GM19372 (cell line): ENCODE measurements around the gene GTF3C2.
"Not testable (repeated sequence)": the region's sequence is repeated elsewhere in the genome, so short reads cannot be mapped to it uniquely, and the experiment has no call there.

ENCODE experiments used
- ATAC-seq: cut with Tn5 transposase; IDR thresholded peaks from one replicate; pipeline ENCODE4 v1.9.1; 2021; ENCODE audit warnings: mild to moderate bottlenecking, low read depth, moderate library complexity; ENCODE audit not compliant: unreplicated experiment

GTF3C2 gene

DNA sequence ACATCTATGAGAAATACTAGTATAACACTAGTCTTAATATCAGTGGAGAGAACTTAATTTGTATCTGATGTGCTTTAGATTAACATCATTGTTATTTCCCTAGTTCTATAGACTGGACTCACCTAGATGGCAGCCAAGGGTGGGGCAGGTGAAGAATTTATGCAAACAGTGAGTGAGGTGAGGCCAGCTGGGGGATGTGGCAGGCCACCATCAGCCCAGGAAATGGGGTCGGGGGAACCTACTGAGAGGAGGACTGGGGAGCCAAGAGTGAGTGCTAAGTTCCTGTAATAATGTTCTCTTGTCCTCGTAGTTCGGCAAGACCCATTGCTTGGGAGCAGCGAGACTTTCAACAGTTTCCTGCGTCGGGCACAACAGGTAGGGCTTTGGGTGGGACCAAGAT is 16.4 kb upstream of the GTF3C2 start:
- no peak for ATAC-seq

DNA sequence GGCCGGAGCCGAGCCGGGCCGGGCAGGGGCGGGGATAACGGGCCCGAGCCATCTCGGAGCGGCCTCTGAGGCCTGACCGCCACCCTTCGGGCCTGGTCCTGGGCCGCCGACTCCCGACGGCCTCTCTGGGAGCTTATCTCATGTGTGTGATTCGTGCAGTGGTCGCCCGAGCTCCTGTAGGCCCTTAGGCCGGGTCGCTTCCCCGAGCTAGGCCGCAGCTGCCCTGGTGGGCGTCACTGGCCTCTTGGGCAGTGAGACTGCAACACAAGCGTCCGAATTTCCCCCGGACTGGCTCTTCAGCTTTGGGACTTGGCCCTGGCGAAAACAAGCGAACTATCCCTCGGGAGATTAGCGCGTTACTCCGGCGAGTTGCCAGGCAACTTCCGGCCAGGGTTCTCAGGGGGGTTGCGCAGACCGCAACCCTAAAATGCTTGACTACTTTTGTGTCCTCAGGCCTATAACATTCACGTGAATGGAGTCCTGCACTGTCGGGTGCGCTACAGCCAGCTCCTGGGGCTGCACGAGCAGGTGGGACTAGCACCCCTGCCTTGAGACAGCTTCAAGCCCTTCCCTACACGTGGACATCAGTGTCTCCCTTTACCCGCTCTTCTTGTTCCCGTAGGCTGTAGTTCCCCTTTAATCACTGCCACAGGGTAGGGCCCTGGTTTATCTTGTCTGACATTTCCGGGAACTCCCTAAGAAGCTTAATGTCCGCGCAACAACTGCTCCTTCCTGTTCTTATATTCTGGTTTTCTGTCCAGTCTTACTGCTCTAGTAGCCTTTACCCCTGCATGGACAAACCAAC is 14.5 kb upstream of the GTF3C2 start:
- peak; percentile 25 for ATAC-seq

DNA sequence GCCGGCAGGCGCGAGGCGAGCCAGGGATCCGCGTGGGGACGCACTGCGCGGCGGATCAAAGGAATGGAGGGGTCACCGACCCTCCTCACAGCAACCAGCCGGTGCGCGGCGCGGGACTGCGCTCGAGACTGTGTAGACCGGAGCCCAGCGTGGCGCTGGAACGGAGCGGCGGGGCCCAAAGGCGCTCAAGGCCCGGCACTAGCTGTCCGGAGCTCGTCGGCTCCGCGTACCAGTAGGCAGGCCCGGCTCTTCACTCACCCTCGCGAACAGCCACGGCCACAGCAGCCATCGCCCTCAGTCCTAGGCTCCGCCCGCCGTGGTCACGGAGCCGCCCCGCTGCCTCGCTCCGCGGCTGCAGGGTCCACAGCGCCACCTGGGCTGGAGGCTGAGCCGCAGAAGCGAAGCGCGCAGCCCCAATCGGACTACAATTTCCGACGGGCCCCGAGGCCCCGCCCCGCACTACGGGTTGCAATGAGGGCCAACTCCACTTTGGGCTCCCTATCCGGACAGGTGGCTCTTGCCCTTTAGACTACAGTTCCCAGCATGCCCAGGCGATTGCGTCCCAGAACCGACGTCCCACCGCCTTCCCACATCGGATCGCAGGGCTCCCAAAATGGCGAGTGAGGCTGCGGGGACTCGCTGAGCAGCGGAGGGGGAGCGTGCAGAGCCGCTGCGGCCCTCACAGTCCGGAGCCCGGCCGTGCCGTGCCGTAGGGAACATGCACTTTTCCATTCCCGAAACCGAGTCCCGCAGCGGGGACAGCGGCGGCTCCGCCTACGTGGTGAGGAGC is 13.7 kb upstream of the GTF3C2 start, which contains the start of the genes EIF2B4 and SNX17:
Gene EIF2B4, minus strand, starts transcription at position 313 of the 790 bp plus-strand sequence. Its CDS starts 24 bp downstream, at position 289.
Gene SNX17, plus strand, starts transcription at position 591 of the 790 bp plus-strand sequence. Its CDS starts 128 bp downstream, at position 719.
- peak; percentile 86 for ATAC-seq

DNA sequence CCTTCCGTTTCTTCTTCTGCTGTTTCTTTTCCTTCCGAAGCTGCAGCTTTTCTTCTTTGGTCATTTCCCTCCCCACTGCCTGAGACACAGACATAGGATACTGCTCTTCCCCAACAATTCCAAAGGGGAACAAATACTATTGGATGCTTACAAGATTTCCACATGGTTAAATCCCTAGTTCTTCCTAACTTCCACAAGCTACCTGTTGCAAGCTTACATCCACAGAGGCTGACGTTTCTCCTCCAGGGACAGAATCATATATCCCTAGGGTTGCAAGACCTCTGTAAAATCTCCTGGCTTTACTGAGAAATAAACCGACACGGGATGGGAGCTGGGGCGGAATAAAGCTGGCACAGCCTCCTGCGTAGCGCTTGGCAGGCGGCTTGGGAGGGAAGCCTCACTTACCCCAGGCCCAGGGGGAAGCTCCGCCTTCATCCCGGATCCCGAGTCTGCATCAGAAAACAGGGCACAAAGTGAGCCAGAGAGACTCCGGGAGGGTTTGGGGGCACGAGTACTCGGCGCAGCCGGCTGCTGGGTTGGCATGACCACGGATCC is 13.0 kb upstream of the GTF3C2 start:
- ATAC-seq: no peak

DNA sequence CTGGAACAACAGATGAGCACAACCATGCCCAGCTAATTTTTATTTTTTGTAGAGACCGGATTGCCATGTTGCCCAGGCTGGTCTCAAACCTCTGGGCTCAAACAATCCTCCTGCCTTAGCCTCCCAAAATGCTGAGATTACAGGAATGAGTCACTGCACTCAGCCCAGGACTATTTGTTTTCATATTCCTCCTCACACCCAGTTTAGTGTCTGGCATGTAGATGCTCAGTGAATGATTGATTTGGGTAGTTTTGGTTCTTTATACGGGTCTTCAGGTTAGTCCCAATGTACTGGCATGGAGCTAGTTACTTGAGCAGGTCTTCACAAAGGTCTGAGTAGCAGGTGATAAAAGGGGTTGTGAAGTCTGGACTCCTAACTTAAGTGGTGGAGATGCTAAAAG is 7.4 kb upstream of the GTF3C2 start:
- no peak for ATAC-seq

DNA sequence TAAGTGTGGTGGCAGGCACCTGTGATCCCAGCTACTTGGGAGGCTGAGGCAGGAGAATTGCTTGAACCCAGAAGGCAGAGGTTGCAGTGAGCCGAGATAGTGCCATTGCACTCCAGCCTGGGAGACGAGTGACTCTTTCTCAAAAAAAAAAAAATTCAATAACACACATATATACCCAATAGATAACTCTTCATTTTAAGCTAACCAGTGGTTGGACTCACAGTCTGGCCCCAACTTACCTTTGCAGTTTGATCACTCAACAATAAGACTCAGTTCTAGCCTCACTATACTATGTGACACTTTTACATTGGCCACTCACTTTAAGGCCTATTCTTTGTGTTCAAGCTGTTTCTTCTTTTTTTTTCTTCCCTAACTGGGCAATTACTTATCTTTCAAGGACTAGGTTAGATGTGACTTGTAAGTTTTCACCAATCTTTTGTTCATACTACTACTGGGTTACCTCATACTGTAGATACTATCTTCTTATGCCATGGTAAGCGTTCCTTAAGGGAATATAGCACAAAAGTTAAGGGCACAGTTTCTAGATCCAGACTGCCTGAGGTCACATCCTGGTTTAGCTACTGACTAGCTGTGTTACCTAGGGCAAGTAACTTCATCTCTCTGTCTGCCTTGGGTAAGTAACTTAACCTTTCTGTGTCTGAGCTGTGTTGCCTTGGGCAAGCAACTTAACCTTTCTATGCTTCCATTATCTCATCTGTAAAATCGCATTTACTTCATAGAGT is 6.3 kb upstream of the GTF3C2 start:
- ATAC-seq: no peak

DNA sequence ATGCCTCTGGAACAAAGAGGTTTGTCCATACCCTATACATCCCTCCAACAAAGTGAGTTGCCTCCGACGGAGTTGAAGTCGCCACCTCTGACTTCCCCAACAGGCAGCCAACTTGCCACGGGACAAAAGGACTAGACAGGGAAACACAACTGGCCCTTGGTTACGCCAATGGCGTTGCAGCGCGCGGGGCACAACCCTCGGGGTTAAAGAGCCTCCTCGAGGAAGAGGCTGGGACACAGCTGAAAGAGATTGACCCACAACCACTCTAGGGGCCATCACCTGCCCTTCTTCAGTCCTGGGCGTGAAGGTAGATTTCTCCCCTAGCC is 545 bp downstream of the GTF3C2 start:
- peak; percentile 38 for ATAC-seq

DNA sequence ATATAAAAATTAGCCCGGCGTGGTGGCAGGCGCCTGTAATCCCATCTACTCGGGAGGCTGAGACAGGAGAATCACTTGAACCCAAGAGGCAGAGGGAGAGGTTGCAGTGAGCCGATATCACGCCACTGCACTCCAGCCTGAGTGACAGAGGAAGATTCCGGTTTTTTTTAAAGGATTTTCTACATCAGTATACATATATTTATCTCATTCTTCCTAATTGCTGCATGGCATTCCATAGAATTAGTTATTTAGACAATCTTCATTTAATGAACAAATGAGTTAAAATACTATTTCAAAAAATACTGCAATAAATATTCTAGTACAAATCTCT is 2.0 kb downstream of the GTF3C2 start:
- no peak for ATAC-seq

DNA sequence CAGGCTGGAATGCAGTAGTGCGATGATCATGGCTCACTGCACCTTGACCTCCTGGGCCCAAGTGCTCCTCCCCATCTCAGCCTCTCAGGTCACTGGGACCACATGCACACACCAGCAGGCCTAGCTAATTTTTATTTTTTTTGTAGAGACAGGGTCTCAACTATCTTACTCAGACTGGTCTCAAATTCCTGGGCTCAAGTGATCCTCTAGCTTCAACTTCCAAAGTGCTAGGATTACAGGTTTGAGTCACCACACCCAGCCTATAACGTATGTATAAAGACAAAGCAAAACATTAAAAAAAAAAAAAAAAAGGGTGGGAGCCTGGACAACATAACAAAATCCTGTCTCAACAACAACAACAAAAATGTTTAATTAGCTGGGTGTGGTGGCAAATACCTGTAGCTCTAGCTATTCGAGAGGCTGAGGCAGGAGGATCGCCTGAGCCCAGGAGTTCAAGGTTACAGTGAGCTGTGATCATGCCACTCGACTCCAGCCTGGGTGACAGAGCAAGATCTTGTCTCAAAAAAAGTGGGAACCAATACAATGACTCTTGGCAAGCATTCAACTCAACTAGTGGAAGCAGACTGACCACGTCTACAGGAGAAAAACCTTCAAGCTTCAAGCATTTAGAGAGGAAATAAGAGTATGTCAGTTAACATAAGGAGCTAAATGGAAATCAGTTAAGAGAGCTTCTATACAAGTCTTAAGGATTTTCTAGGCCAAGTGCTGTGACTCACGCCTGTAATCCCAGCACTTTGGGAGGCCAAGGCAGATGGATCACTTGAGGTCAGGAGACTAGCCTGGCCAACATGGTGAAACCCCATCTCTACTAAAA is 2.6 kb downstream of the GTF3C2 start:
- ATAC-seq: no peak

DNA sequence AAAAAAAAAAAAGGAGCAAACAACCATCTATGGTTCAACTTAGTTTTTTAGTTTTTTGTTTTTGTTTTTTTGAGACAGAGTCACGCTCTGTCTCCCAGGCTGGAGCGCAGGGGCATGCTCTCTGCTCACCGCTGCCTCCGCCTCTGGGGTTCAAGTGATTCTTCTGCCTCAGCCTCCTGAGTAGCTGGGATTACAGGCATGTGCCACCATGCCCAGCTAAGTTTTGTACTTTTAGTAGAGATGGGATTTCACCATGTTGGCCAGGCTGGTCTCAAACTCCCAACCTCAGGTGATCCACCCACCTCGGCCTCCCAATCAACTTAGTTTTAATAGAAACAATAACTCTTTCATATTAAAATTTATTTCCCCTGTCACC is 3.2 kb downstream of the GTF3C2 start:
- not testable (repeated sequence) for ATAC-seq

DNA sequence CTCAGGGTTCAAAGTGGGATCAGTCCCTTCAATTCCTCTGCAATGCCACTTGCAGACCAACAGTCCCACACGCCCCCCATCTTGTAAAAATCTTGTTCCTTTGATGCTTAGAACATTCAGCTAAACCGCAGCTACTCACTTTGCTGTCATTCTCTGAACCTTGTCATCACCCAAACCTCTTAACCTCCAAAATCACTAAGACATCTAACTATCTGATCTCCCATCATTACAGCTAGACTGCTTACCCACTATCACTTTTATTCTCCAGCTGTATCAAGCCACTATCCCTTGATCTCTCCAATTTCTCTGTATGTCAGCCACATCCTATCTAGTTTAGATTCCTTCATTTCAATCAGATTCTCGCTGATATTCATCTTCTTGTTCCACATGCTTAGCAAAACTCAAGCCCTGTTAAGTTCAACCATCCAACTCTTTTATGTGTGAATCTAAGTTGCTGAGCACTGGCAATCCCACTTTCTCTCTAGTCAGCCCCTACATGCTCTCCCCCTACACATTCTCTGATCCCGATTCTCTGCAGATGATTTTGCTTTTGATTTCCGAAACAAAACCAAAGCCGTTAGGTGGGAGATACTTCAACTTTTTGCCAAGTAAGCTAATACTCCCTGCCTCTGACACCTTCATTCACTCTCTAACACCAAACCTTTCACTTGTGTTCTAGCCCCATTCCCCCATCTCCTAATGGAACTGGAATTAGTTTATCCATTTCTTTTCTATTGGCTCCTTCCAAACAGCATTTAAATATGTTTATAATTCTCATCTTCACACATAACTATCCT is 4.6 kb downstream of the GTF3C2 start:
- no peak for ATAC-seq

DNA sequence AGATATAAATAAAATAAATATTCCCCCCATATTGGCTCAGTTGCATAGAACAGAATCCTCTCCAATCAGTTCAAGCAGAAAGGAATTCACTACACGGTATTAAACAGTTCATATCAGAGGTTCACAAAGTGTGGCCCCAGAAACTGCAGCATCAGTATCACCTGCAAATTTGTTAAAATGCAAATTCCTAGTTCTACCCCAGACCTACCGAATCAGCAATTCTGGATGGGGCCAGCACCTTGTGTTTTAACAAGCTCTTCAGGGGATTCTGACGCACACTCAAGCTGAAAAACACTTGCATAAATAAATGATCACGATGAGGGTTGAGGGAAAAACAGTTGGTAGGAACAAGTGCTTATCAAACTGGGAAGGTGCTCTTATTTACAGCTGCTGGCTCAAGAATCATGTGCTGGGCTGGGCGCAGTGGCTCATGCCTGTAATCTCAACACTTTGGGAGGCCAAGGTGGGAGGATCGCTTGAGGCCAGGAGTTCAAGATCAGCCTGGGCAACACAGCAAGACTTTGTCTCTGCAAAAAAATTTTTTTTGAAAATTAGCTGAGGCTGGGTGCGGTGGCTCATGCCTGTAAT is 6.4 kb downstream of the GTF3C2 start:
- no peak for ATAC-seq

DNA sequence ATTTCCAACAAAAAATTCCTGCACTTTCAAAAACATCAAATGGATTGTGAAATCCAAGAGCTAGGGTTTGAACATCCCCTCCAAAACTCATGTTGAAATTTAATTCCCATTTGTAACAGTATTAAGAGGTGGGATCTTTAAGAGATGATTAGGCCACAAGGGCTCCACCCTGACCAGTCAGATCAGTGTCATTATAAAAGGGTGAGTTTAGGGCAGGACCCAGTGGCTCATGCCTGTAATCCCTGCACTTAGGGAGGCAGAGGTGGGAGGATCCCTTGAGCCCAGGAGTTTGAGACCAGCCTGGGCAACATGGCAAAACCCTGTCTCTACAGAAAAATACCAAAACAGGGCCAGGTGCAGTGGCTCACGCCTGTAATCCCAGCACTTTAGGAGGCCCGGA is 8.9 kb downstream of the GTF3C2 start:
- no peak for ATAC-seq

DNA sequence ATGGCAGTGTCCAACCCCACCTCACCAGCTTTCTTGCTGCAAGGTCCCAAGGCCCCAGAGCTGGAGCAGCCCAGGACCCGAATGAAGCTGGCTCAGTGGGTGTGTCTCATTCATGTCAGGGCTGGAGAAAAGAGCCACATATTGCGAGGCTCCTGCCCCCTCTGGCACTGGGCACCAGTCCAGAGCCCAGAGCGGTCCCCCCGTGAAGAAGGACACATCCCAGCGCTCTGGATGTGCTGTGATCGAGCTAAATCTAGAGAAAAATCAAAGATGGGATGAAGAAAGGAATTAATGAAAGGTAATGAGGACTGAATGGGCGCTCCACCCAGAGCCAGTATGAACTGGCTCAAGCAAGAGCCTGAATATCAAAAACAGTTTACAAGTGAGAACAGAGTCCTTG is 20.4 kb downstream of the GTF3C2 start:
- no peak for ATAC-seq

DNA sequence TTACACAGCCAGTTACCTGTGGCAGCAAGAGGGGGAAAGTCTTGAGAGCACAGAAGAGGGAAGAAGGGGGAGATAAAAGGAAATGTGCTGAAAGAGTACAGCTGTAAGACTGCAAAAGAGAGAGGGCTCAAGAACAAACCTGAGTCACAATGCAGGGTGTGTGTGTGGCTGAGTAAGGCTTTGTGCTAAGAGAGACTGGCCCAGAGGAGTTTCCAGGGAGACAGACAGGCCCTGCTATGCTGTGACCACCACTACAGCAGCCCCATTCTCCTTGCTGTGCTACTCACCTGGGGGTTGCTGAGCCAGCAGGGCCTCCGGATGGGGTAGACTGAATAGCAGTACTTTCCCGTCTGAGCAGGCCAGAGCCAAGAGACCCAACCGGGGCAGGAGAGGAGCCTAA is 21.3 kb downstream of the GTF3C2 start:
- ATAC-seq: no peak

DNA sequence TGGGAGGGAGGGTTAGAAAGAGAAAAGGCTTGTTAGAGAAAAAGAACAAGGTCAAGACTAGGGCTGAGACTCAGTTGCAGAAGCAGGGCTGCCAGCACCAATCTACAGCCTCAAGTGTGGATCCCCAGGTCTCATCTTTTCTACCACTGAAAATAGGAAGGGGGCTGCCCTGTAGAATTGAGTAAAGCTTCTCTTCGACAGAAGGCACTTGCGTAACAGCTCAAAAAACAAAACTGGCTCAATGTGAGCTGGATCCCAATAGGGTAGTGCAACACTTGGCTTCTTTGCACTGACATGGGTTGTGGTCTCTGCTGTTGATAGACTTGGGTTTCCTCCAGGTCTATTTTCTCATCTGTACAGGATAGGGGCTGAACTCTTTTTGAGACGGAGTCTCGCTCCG is 31.8 kb downstream of the GTF3C2 start:
- ATAC-seq: no peak

DNA sequence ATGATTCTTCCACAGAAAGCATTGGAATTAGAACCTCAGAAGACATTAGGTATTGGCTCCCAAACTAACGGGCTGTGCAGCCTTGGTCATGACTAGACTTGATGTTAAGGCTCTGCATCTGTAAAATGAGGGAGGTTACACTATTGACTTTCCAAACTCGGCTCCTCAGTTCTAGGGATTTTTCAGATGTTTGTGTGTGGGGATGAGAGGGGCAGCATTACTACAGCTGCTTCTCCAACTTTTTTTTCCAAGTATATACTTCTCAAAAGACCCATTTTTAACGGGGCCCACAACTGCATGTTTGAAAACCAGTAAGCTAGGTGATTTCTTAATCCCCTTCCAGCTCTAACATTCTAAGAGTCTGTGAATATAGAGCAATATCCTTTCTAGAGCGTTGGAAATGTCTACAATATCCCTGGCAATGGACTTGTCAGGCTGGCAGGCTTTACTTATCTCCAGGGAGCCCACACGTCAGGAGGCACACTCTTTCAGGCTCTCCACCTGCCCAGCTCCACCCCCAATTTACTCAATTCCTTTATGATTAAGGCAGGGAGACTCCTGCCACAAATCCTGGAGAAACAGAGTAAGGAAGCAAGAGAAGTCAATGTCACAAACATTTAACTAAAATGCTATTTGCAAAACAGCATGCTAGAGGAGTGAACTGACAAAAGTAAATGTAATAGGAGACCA is 32.8 kb downstream of the GTF3C2 start:
- no peak for ATAC-seq
